Measurements from ENCODE around the gene TALDO1.

GRCh38 chr11:721247-721740 lies 26.0 kb upstream of the TALDO1 start:
- no peak for TF ChIP-seq NFIC (IDR thresholded peaks at IDR 0.05)
- TF ChIP-seq ZBTB7A (IDR thresholded peaks at IDR 0.05; ENCODE audit: low read depth) = no peak
- no peak for TF ChIP-seq RAD21 (IDR thresholded peaks at IDR 0.05; ENCODE audit: low read depth)
- no peak for TF ChIP-seq EP300 (IDR thresholded peaks at IDR 0.05; ENCODE audit: borderline replicate concordance)
- no peak for TF ChIP-seq TCF12 (IDR thresholded peaks at IDR 0.05; ENCODE audit: low read depth)
- no peak for TF ChIP-seq REST (IDR thresholded peaks at IDR 0.05; ENCODE audit: low read depth)
- TF ChIP-seq TAF1 (IDR thresholded peaks at IDR 0.05; ENCODE audit: low read depth) = no peak
- no peak for TF ChIP-seq CREB1 (IDR thresholded peaks at IDR 0.05; ENCODE audit: low read depth)
- TF ChIP-seq YY1 (IDR thresholded peaks at IDR 0.05; ENCODE audit: low read depth) = no peak
- TF ChIP-seq, protein P1, sequence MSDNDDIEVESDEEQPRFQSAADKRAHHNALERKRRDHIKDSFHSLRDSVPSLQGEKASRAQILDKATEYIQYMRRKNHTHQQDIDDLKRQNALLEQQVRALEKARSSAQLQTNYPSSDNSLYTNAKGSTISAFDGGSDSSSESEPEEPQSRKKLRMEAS (IDR thresholded peaks at IDR 0.05) = no peak

Data from Ishikawa (cell line).